ENCODE results near the gene N4BP3.

N4BP3 gene

GRCh38 chr5:178103612-178104011, 9.7 kb upstream of the N4BP3 start:
- no peak for DNase-seq (ENCODE audit: low spot score)

- DNase-seq (ENCODE audit: low spot score) = no peak
Observed at GRCh38 chr5:178104492-178104891, 8.8 kb upstream of the N4BP3 start.

- DNase-seq (ENCODE audit: low spot score) = no peak
Observed at GRCh38 chr5:178106086-178106485, 7.2 kb upstream of the N4BP3 start.

GRCh38 chr5:178106556-178107239, 6.6 kb upstream of the N4BP3 start:
- no peak for DNase-seq (ENCODE audit: low spot score)

GRCh38 chr5:178107756-178108310, 5.5 kb upstream of the N4BP3 start:
- no peak for DNase-seq (ENCODE audit: low spot score)

- no peak for DNase-seq (ENCODE audit: low spot score)
Observed at GRCh38 chr5:178108446-178108845, 4.9 kb upstream of the N4BP3 start.

GRCh38 chr5:178108966-178109365, 4.4 kb upstream of the N4BP3 start:
- DNase-seq (ENCODE audit: low spot score) = peak; percentile 45

- no peak for DNase-seq (ENCODE audit: low spot score)
Observed at GRCh38 chr5:178110511-178110910, 2.8 kb upstream of the N4BP3 start.

- DNase-seq (ENCODE audit: low spot score) = no peak
Observed at GRCh38 chr5:178111925-178112324, 1.4 kb upstream of the N4BP3 start.

GRCh38 chr5:178112545-178112944, 787 bp upstream of the N4BP3 start:
- DNase-seq (ENCODE audit: low spot score) = no peak

- peak; percentile 37 for DNase-seq (ENCODE audit: low spot score)
Observed at GRCh38 chr5:178113841-178114324, 551 bp downstream of the N4BP3 start.

GRCh38 chr5:178114325-178115135, 1.2 kb downstream of the N4BP3 start:
- peak; percentile 49 for DNase-seq (ENCODE audit: low spot score)

GRCh38 chr5:178115136-178115813, 1.9 kb downstream of the N4BP3 start:
- DNase-seq (ENCODE audit: low spot score) = no peak

- no peak for DNase-seq (ENCODE audit: low spot score)
Observed at GRCh38 chr5:178115814-178116142, 2.4 kb downstream of the N4BP3 start.

- peak; percentile 67 for DNase-seq (ENCODE audit: low spot score)
Observed at GRCh38 chr5:178116143-178116885, 3.0 kb downstream of the N4BP3 start.

- DNase-seq (ENCODE audit: low spot score) = peak; percentile 61
Observed at GRCh38 chr5:178117923-178118701, 4.8 kb downstream of the N4BP3 start.

- no peak for DNase-seq (ENCODE audit: low spot score)
Observed at GRCh38 chr5:178119915-178120606, 6.7 kb downstream of the N4BP3 start.

GRCh38 chr5:178120607-178121357, 7.5 kb downstream of the N4BP3 start:
- DNase-seq (ENCODE audit: low spot score) = peak; percentile 87

- no peak for DNase-seq (ENCODE audit: low spot score)
Observed at GRCh38 chr5:178121391-178122276, 8.3 kb downstream of the N4BP3 start.

Measured in germinal center (tissue), 1 donor.